Transverse colon (tissue), 4 donors: ENCODE measurements around the gene DLL4. TPM values are rescaled to one million over a fixed set of nuclear protein-coding genes. Genes with fewer than 3 reads are reported as not detected.
A peak's percentile ranks its signal among the peaks of the same experiment; 100 is the strongest.

Experiments
- DNase-seq: peaks from one replicate; pipeline ENCODE4 v3.0.0-alpha.2; 2019
- H3K27ac ChIP-seq, 4 donors: fragments of 200-600 bp; sonication (generic); 2 replicates each; pipeline ENCODE4 v1.5.1; 2016 to 2018; ENCODE audit warnings: inconsistent platforms in 4 of 4
- H3K27me3 ChIP-seq: fragments of 200-600 bp; sonication (generic); 2 replicates; pipeline ENCODE4 v1.5.1; 2017; ENCODE audit warnings: inconsistent platforms
- H3K36me3 ChIP-seq, 4 donors: fragments of 200-600 bp; sonication (generic); 2 replicates each; pipeline ENCODE4 v1.5.1; 2017 to 2019; ENCODE audit warnings: inconsistent platforms in 4 of 4
- H3K4me1 ChIP-seq, 4 donors: fragments of 200-600 bp; sonication (generic); 2 replicates each; pipeline ENCODE4 v1.5.1; 2017 to 2020; ENCODE audit warnings: inconsistent platforms in 4 of 4
- H3K4me3 ChIP-seq, 4 donors: fragments of 200-600 bp; sonication (generic); 1 replicate in 1 of 4; 2 replicates in 3 of 4; pipeline versions ENCODE4 v1.5.1 to v1.6.1; 2017 to 2019; ENCODE audit warnings: inconsistent platforms in 4 of 4
- H3K9me3 ChIP-seq, 2 donors: fragments of 200-600 bp; sonication (generic); 2 replicates each; pipeline ENCODE4 v1.5.1; 2017 to 2019; ENCODE audit warnings: inconsistent platforms in 2 of 2
- EP300 ChIP-seq: sonication (generic); formaldehyde crosslinking; IDR thresholded peaks from one replicate; pipeline ENCODE4 v1.6.1; 2017; ENCODE audit warnings: antibody characterized with exemption, low read depth
- POLR2A ChIP-seq: fragments of 450-650 bp; IDR thresholded peaks from one replicate; pipeline ENCODE4 v1.6.1; 2016; ENCODE audit warnings: antibody characterized with exemption, mild to moderate bottlenecking, moderate library complexity
- POLR2AphosphoS5 ChIP-seq, 3 donors: sonication (generic); formaldehyde crosslinking; IDR thresholded peaks; one replicate each; pipeline ENCODE4 v1.6.1; 2016; ENCODE audit warnings: antibody characterized with exemption in 3 of 3
- WGBS, 2 donors: methylation state at CpG; one replicate each; pipeline ENCODE4 v1.1.5; 2018; ENCODE audit warnings: low coverage in 1 of 2; 5-methylcytosine and 5-hydroxymethylcytosine counted together
- in situ Hi-C, 4 donors: fragments of 200-750 bp; cut with MboI; loops; one replicate each; pipeline versions ENCODE4 v1.15.0 to v1.15.1; 2017; ENCODE audit warnings: low sequenced_read_pairs in 3 of 4, low pct_ligation_motif_present in 1 of 4, low pct_unique_long_range_greater_than_20kb in 1 of 4
- intact Hi-C: fragments of 100-400 bp; cut with DNase I; formaldehyde crosslinking; loops from one replicate; pipeline ENCODE4 v1.15.1; 2023; ENCODE audit warnings: low total_unique reads
- total RNA-seq, 4 donors: library from RNA; depleted of rRNA; stranded (reverse); fragments of >200 nt; gene quantifications; one replicate each; pipeline ENCODE4 v1.1.0, GENCODE V29; 2016
- TF ChIP-seq, protein P1 (sequence below), 5 experiments: fragments of 200-600 bp in 3 of 5; fragments of 450-650 bp in 2 of 5; sonication (generic) in 3 of 5; IDR thresholded peaks; 1 replicate in 2 of 5; 2 replicates in 3 of 5; pipeline ENCODE4 v1.5.1; 2016 to 2017; ENCODE audit warnings: antibody characterized with exemption in 5 of 5, inconsistent platforms in 3 of 5, mild to moderate bottlenecking in 2 of 5, moderate library complexity in 1 of 5

Gene DLL4
- total RNA-seq, 4 donors from 2014 or later: 1.5 to 14.2 (median 10.2) TPM

- no peaks in the 10 kb centered on the region for H3K9me3 ChIP-seq
- H3K36me3 ChIP-seq: no peaks in the 10 kb centered on the region
- H3K27me3 ChIP-seq: no peaks in the 10 kb centered on the region
- DNase-seq: no peak
- H3K4me1 ChIP-seq: peaks cover 16 to 40% (median 31%) of the 10 kb centered on the region in 4 donors
- H3K4me3 ChIP-seq: no peak overlapping the region
- H3K27ac ChIP-seq: peak overlapping the region in 1 of 4 donors; percentile 31
- WGBS, 2 donors: 85 to 86% methylated on average over 1 to 6 of the region's 6 CpGs
- TF ChIP-seq, protein P1, sequence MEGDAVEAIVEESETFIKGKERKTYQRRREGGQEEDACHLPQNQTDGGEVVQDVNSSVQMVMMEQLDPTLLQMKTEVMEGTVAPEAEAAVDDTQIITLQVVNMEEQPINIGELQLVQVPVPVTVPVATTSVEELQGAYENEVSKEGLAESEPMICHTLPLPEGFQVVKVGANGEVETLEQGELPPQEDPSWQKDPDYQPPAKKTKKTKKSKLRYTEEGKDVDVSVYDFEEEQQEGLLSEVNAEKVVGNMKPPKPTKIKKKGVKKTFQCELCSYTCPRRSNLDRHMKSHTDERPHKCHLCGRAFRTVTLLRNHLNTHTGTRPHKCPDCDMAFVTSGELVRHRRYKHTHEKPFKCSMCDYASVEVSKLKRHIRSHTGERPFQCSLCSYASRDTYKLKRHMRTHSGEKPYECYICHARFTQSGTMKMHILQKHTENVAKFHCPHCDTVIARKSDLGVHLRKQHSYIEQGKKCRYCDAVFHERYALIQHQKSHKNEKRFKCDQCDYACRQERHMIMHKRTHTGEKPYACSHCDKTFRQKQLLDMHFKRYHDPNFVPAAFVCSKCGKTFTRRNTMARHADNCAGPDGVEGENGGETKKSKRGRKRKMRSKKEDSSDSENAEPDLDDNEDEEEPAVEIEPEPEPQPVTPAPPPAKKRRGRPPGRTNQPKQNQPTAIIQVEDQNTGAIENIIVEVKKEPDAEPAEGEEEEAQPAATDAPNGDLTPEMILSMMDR (IDR thresholded peaks at IDR 0.05): no peak
- TF ChIP-seq POLR2AphosphoS5 (IDR thresholded peaks at IDR 0.05) (no peak), POLR2A (no peak), EP300 (no peak)
- intact Hi-C loops (no loop called here), in situ Hi-C loops (no loop called here)
Measured at GRCh38 chr15:40938536-40938870, 9.4 kb downstream of the DLL4 start.

DNA sequence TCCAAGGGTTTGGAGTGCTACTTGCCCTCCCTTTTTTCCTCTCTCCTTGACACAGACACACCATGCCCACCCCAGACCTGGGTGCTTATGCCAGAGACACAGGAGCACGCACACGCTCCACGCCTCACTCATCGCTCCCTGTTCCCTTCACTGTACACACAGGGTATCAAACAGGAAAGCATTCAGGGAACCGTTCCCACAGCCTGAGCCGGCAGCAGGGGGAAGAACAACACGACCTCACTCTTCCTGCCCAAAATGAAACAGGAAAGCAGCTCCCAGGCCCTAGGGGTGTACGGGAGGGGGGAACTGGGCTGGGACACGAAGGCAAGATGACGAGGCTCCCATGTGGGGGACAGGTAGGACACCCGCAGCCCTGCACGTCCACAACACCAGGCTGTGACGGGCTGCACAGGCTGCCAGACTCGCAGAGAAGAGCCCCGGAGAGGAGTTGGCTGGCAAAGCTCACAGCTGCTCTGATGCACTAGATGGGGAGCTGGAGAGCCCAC, 11.2 kb downstream of the DLL4 start:
- WGBS, 2 donors: 34 to 50% methylated on average over 7 to 15 of the region's 15 CpGs
- Histone ChIP-seq H3K36me3 (no peaks in the 10 kb centered on the region), H3K27ac (peak overlapping the region; percentile 81 to 91 (median 86)), H3K4me1 (peaks cover 16 to 37% (median 21%) of the 10 kb centered on the region in 4 donors), H3K27me3 (no peaks in the 10 kb centered on the region), H3K4me3 (no peak overlapping the region), H3K9me3 (no peaks in the 10 kb centered on the region)
- in situ Hi-C loops: no loop called here
- intact Hi-C loops: no loop called here
- no peak for DNase-seq
- TF ChIP-seq EP300 (no peak), POLR2AphosphoS5 (IDR thresholded peaks at IDR 0.05) (no peak), POLR2A (no peak)
- TF ChIP-seq, protein P1 (IDR thresholded peaks at IDR 0.05): no peak

- H3K27me3 ChIP-seq: no peaks in the 10 kb centered on the region
- in situ Hi-C loops: no loop called here
- H3K27ac ChIP-seq: peak overlapping the region; percentile 81 to 91 (median 86)
- H3K9me3 ChIP-seq: no peaks in the 10 kb centered on the region
- 19% methylated on average over 7 of the region's 7 CpGs; no CpG with 5 or more reads in 1 of the 2 donors for WGBS, 2 donors
- intact Hi-C loops: no loop called here
- TF ChIP-seq EP300: no peak
- TF ChIP-seq, protein P1 (IDR thresholded peaks at IDR 0.05): no peak
- no peak for TF ChIP-seq POLR2AphosphoS5 (IDR thresholded peaks at IDR 0.05)
- TF ChIP-seq POLR2A: no peak
- H3K4me1 ChIP-seq: peaks cover 16 to 37% (median 21%) of the 10 kb centered on the region in 4 donors
- DNase-seq: no peak
- peak overlapping the region in 3 of 4 donors; percentile 43 to 61 (median 45) for H3K4me3 ChIP-seq
- H3K36me3 ChIP-seq: no peaks in the 10 kb centered on the region
Measured at GRCh38 chr15:40941068-40941527, 12.0 kb downstream of the DLL4 start.

- Histone ChIP-seq H3K36me3 (no peaks in the 10 kb centered on the region), H3K27me3 (no peaks in the 10 kb centered on the region), H3K4me3 (peak overlapping the region; percentile 43 to 70 (median 53)), H3K4me1 (peaks cover 16 to 37% (median 21%) of the 10 kb centered on the region in 4 donors), H3K9me3 (no peaks in the 10 kb centered on the region), H3K27ac (peak overlapping the region; percentile 81 to 91 (median 86))
- in situ Hi-C loops (no loop called here), intact Hi-C loops (no loop called here)
- peak; percentile 85 for DNase-seq
- TF ChIP-seq, protein P1 (IDR thresholded peaks at IDR 0.05): peak in 4 of 5 experiments; percentile 44 to 66 (median 57)
- TF ChIP-seq POLR2A (peak; percentile 32), EP300 (no peak), POLR2AphosphoS5 (IDR thresholded peaks at IDR 0.05) (peak in 1 of 3 donors; percentile 22)
- WGBS, 2 donors: 0% methylated on average over 67 of the region's 92 CpGs; no CpG with 5 or more reads in 1 of the 2 donors
Measured at GRCh38 chr15:40941528-40942336, 12.6 kb downstream of the DLL4 start.
